Glutamatergic neuron (in vitro differentiated cells): Measurements from ENCODE around the gene OR2M5. TPM values are rescaled to one million over a fixed set of nuclear protein-coding genes. Genes with fewer than 3 reads are reported as not detected.

Experiments
- DNase-seq: peaks from one replicate; pipeline ENCODE4 v3.0.0; 2022
- H3K27ac Mint-ChIP-seq: one replicate; pipeline ENCODE4 v1.8.0; 2020; ENCODE audit warnings: mild to moderate bottlenecking, mixed read lengths, inconsistent platforms; ENCODE audit not compliant: unreplicated experiment
- H3K27me3 Mint-ChIP-seq: one replicate; pipeline ENCODE4 v1.8.0; 2020; ENCODE audit warnings: mild to moderate bottlenecking, moderate library complexity, mixed read lengths, inconsistent platforms; ENCODE audit not compliant: unreplicated experiment
- H3K36me3 Mint-ChIP-seq: one replicate; pipeline ENCODE4 v1.8.0; 2020; ENCODE audit warnings: mild to moderate bottlenecking, mixed read lengths, inconsistent platforms; ENCODE audit not compliant: unreplicated experiment
- H3K4me1 Mint-ChIP-seq: one replicate; pipeline ENCODE4 v1.8.0; 2020; ENCODE audit warnings: mild to moderate bottlenecking, low read depth, mixed read lengths, inconsistent platforms; ENCODE audit not compliant: unreplicated experiment
- H3K4me3 Mint-ChIP-seq: one replicate; pipeline ENCODE4 v1.8.0; 2020; ENCODE audit warnings: mild to moderate bottlenecking, mixed read lengths, inconsistent platforms; ENCODE audit not compliant: unreplicated experiment
- H3K9me3 Mint-ChIP-seq: one replicate; pipeline ENCODE4 v1.8.0; 2020; ENCODE audit warnings: mild to moderate bottlenecking, moderate library complexity, mixed read lengths, inconsistent platforms; ENCODE audit not compliant: unreplicated experiment
- CTCF ChIP-seq: fragments of 200-600 bp; sonication (generic); IDR thresholded peaks from one replicate; pipeline ENCODE4 v1.5.0; 2021; ENCODE audit not compliant: partially characterized antibody, unreplicated experiment
- total RNA-seq: library from RNA; stranded (reverse); fragmentation: NEBNext Ultra II Directional; extraction: Animal tissue kit (Norgen Biotek cat#: 25700); gene quantifications from one replicate; pipeline ENCODE4 v1.2.1, GENCODE V29; 2021; ENCODE audit not compliant: unreplicated experiment

Gene OR2M5
- total RNA-seq, 1 donor from 2014 or later = not detected

- Mint-ChIP-seq H3K27ac (no peak overlapping the region), H3K27me3 (no peaks in the 10 kb centered on the region), H3K4me1 (no peaks in the 10 kb centered on the region), H3K9me3 (peaks cover 18% of the 10 kb centered on the region), H3K4me3 (no peak overlapping the region), H3K36me3 (peaks cover 1% of the 10 kb centered on the region)
- no peak for DNase-seq
- no peak for TF ChIP-seq CTCF
Measured at GRCh38 chr1:248127653-248128052, 17.3 kb upstream of the OR2M5 start.

DNA sequence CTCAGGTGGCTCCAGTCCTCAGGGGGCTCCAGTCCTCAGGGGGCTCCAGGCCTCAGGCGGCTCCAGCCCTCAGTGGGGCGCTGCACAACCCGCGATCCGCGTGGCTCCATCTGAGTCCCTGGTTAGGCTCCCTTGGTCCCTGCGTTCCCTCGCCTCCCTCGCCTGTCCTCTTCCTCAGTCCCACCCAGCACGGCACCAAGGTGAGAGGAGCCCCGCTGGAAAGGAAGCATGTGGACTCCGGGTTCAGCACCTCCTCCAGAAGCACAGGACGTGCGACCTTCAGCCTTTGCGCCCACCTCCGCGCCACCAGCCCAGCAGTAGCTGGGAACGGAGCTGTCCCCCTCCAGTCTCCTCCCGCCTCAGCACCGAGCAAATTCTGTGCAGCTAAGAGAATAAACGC, 8.1 kb upstream of the OR2M5 start:
- no peaks in the 10 kb centered on the region for H3K4me1 Mint-ChIP-seq
- peaks cover 19% of the 10 kb centered on the region for H3K9me3 Mint-ChIP-seq
- DNase-seq = no peak
- H3K27ac Mint-ChIP-seq = no peak overlapping the region
- no peaks in the 10 kb centered on the region for H3K27me3 Mint-ChIP-seq
- TF ChIP-seq CTCF = no peak
- H3K36me3 Mint-ChIP-seq = no peaks in the 10 kb centered on the region
- H3K4me3 Mint-ChIP-seq = no peak overlapping the region

GRCh38 chr1:248140846-248141245, 4.1 kb upstream of the OR2M5 start:
- Mint-ChIP-seq H3K27ac (no peak overlapping the region), H3K4me3 (no peak overlapping the region), H3K4me1 (no peaks in the 10 kb centered on the region), H3K27me3 (peaks cover 1% of the 10 kb centered on the region), H3K36me3 (no peaks in the 10 kb centered on the region), H3K9me3 (peaks cover 5% of the 10 kb centered on the region)
- DNase-seq = no peak
- TF ChIP-seq CTCF = no peak

GRCh38 chr1:248143311-248143710, 1.6 kb upstream of the OR2M5 start:
- Mint-ChIP-seq H3K27ac (no peak overlapping the region), H3K36me3 (no peaks in the 10 kb centered on the region), H3K4me3 (no peak overlapping the region), H3K9me3 (peaks cover 7% of the 10 kb centered on the region), H3K4me1 (no peaks in the 10 kb centered on the region), H3K27me3 (peaks cover 3% of the 10 kb centered on the region)
- TF ChIP-seq CTCF = no peak
- no peak for DNase-seq

DNA sequence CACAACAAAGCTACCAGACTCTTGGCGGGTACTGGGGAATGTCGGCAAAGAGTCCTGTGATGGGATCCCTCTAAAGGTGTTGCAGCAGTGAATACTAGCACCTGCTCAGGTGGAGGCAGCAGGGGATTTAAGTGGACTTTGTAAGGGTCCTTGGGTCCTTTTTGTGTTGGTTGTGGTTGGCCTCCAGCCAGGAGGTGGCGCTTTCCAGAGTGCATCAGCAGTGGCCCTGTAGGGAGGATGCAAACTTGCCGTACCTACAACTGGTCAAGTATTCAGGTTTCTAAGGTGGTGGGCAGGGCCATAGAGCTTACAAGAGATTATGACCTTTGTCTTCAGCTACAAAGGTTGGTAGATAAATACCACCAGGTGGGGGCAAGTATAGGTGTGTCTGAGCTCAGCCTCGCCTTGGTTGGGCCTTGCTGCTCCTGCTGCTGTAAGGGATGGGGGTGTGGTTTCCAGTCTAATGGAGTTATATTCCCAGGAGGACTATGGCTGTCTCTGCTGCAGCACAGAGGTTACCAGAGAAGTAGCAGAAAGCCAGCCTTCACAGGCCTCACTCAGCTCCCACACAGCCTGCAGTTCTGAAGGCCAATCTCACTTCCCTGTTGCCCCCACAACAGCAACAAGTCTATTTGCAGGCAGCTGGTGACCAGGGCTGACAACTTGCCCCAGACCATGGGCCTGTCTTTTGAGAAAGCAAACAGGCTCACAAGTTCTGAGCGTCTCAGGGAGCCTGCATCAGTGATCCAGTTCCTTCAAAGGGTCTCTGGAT, 7.3 kb downstream of the OR2M5 start:
- H3K27ac Mint-ChIP-seq = no peak overlapping the region
- no peak for DNase-seq
- H3K27me3 Mint-ChIP-seq = peaks cover 2% of the 10 kb centered on the region
- no peak overlapping the region for H3K4me3 Mint-ChIP-seq
- peaks cover 3% of the 10 kb centered on the region for H3K9me3 Mint-ChIP-seq
- H3K36me3 Mint-ChIP-seq = no peaks in the 10 kb centered on the region
- no peak for TF ChIP-seq CTCF
- no peaks in the 10 kb centered on the region for H3K4me1 Mint-ChIP-seq
